Mucosa of descending colon (tissue), 3 donors: Measurements from ENCODE around the gene CCR5AS.

Experiments used
- ATAC-seq: fragments of 200-7000 bp; cut with Tn5 transposase; one replicate; pipeline ENCODE4 v1.9.1; 2020; ENCODE audit warnings: mild to moderate bottlenecking, moderate library complexity
- DNase-seq, 3 donors: peaks; one replicate each; pipeline ENCODE4 v3.0.0-alpha.2; 2020
- H3K36me3 ChIP-seq: fragments of 200-600 bp; one replicate; pipeline ENCODE4 v1.8.0; 2021; ENCODE audit warnings: low read depth, mild to moderate bottlenecking
- H3K4me1 ChIP-seq: fragments of 200-600 bp; one replicate; pipeline ENCODE4 v1.8.0; 2021; ENCODE audit warnings: low read depth, mild to moderate bottlenecking
- H3K4me3 ChIP-seq: fragments of 200-600 bp; one replicate; pipeline ENCODE4 v1.8.0; 2021; ENCODE audit warnings: mild to moderate bottlenecking
- H3K9me3 ChIP-seq: fragments of 200-600 bp; one replicate; pipeline ENCODE4 v1.8.0; 2021; ENCODE audit warnings: mild to moderate bottlenecking
- intact Hi-C, 2 donors: fragments of 100-400 bp; cut with DNase I in 1 of 2; cut with micrococcal nuclease in 1 of 2; formaldehyde crosslinking; loops; one replicate each; pipeline versions ENCODE4 v1.11.0 to v1.11.1; 2022; cut with DNase I, micrococcal nuclease
- TF ChIP-seq, protein P1 (sequence below): fragments of 200-600 bp; IDR thresholded peaks from one replicate; pipeline ENCODE4 v1.8.0; 2022; ENCODE audit warnings: antibody characterized with exemption, mild to moderate bottlenecking
- donor health status: DM: no; HTN: no; CAD: no; lungs with moderate emphysema.
- donor health status: DM: no; HTN: no; CAD: no.
- donor health status: DM: no; HTN: yes; CAD: no.

The CCR5AS gene

DNA sequence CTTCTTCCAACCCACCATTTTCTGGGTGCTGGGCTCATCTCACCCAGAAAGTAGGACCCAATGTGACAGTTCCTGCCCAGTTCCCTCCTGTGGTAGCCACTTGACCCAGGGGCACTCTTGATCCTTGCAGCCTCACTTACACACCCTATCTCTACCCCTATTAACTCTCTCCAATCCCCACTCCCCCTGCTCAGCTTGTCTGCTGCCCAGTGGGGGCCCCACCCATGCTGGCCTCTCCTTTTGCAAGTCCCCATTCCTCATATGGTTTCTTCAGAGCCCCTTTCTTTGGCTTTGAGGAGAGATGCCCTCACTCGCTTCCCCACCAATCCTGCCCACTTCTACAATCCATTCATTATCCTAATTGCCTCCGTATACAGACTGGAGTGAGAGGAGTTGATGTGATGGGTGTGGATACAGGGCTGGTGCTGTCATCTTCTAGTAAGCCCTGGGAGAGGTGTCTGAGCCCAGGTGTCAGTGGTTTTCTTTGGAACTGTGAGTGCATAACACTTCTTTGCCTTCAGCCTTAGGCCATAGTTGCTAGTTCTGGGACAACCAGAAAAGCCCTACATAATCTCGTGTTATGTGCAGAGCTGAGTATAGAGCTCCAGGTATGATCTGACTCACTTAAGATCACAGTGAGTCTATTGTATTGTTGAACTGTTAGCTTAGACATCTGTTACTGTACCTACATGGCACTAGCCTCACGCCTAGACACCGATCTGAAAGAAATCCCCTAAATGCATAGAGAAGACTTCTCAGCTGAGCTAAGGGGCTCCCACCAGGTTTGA is 40.9 kb downstream of the CCR5AS start:
- Histone ChIP-seq H3K9me3 (no peaks in the 10 kb centered on the region), H3K36me3 (no peaks in the 10 kb centered on the region), H3K4me3 (no peak overlapping the region), H3K4me1 (no peaks in the 10 kb centered on the region)
- TF ChIP-seq, protein P1, sequence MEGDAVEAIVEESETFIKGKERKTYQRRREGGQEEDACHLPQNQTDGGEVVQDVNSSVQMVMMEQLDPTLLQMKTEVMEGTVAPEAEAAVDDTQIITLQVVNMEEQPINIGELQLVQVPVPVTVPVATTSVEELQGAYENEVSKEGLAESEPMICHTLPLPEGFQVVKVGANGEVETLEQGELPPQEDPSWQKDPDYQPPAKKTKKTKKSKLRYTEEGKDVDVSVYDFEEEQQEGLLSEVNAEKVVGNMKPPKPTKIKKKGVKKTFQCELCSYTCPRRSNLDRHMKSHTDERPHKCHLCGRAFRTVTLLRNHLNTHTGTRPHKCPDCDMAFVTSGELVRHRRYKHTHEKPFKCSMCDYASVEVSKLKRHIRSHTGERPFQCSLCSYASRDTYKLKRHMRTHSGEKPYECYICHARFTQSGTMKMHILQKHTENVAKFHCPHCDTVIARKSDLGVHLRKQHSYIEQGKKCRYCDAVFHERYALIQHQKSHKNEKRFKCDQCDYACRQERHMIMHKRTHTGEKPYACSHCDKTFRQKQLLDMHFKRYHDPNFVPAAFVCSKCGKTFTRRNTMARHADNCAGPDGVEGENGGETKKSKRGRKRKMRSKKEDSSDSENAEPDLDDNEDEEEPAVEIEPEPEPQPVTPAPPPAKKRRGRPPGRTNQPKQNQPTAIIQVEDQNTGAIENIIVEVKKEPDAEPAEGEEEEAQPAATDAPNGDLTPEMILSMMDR, result no peak
- intact Hi-C loops, result loop anchor here in 1 of 2 donors (10.0 kb wide), 1 partner anchor 91 kb away; no protein-coding TSS in a partner anchor
- DNase-seq (no peak), ATAC-seq (no peak)

DNA sequence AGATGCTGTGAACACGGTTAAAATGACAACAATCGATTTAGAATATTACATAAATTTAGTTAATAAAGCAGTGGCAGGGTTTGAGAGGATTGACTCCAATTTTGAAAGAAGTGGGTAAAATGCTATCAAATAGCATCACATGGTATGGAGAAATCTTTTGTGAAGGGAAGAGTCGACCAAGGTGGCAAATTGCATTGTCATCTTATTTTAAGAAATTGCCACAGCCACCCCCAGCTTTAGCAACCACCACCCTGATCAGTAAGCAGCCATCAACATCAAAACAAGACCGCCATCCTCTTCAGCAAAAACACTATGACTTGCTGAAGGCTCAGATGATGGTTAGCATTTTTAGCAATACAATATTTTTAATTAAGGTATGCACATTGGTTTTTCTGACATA is 41.8 kb downstream of the CCR5AS start:
- no peaks in the 10 kb centered on the region for H3K9me3 ChIP-seq
- H3K4me3 ChIP-seq, result no peak overlapping the region
- intact Hi-C loops, result loop anchor here in 1 of 2 donors (10.0 kb wide), 1 partner anchor 90 kb away; no protein-coding TSS in a partner anchor
- TF ChIP-seq, protein P1, result no peak
- DNase-seq (no peak), ATAC-seq (no peak)
- no peaks in the 10 kb centered on the region for H3K36me3 ChIP-seq
- H3K4me1 ChIP-seq, result no peaks in the 10 kb centered on the region

DNA sequence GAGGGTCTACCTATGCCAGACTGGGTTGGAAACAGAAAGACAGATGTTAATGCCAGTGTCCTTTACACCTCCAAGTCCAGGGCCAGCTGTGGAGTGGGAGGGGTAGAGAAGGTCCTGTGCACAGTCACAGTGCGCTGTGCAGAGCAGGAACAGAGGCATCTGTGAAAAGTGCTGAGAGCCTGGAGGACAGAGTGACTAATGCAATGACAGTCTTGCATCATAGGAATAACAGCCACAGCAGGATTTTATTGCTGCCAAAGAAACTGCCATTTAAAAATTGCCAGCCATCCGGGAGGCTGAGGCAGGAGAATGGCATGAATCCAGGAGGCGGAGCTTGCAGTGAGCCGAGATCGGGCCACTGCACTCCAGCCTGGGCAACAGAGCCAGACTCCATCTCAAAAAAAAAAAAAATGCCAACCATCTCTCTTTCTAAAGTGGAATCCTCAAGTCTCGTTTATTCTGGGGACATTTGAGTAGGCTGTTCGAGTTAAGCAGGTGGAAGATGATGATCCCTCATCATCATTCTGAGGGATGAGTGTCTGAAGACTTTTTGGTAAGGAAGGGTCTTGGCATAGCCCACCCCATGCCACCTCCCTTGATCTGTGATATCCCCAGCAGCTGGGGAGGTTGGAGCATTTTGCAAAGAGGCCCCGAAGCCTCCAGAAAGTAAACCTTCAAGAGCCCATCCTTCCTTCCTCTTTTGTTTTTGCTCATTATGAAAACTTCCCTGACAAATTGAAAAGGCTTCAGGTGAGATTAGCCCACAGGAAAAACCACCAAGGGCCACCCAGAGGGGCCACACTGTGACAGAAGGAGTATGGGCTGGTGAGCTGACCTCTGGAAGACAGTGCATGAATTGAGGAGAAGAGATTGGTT is 45.2 kb downstream of the CCR5AS start:
- intact Hi-C loops, result loop anchor here in 1 of 2 donors (10.0 kb wide), 1 partner anchor 87 kb away; no protein-coding TSS in a partner anchor
- Histone ChIP-seq H3K4me3 (no peak overlapping the region), H3K9me3 (no peaks in the 10 kb centered on the region), H3K36me3 (no peaks in the 10 kb centered on the region), H3K4me1 (no peaks in the 10 kb centered on the region)
- TF ChIP-seq, protein P1, result no peak
- ATAC-seq, result peak; percentile 87
- DNase-seq, result peak in 1 of 3 donors; percentile 56

DNA sequence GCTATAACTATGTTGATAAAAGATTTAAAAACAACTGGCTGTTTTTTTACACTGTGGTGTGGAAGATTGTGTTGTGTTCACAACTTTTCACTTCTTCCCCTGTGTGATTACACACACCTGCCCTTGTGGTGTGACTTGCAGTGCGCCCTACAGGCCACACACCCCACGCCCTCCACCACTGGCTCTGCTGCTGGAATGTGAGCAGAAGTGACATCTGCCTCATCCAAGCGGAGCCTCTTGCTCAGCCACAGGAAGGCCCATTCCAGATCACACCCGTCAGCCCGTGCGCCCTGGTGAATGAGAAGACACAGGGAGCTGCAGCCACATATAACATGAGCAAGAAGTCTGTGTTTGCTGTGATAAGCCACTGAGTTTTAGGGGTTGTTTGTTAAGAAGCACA is 46.0 kb downstream of the CCR5AS start:
- DNase-seq (peak in 1 of 3 donors; percentile 58), ATAC-seq (peak; percentile 33)
- Histone ChIP-seq H3K4me3 (no peak overlapping the region), H3K9me3 (no peaks in the 10 kb centered on the region), H3K36me3 (no peaks in the 10 kb centered on the region), H3K4me1 (no peaks in the 10 kb centered on the region)
- TF ChIP-seq, protein P1, result no peak
- intact Hi-C loops, result loop anchor here in 1 of 2 donors (10.0 kb wide), 1 partner anchor 86 kb away; no protein-coding TSS in a partner anchor

DNA sequence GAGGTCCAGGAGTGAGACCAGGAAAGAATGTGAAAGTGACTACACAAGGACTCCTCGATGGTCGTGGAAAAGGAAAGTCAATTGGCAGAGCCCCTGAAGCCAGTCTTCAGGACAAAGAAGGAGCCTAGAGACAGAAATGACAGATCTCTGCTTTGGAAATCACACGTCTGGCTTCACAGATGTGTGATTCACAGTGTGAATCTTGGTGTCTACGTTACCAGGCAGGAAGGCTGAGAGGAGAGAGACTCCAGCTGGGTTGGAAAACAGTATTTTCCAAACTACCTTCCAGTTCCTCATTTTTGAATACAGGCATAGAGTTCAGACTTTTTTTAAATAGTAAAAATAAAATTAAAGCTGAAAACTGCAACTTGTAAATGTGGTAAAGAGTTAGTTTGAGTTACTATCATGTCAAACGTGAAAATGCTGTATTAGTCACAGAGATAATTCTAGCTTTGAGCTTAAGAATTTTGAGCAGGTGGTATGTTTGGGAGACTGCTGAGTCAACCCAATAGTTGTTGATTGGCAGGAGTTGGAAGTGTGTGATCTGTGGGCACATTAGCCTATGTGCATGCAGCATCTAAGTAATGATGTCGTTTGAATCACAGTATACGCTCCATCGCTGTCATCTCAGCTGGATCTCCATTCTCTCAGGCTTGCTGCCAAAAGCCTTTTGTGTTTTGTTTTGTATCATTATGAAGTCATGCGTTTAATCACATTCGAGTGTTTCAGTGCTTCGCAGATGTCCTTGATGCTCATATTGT is 47.0 kb downstream of the CCR5AS start:
- no peak for DNase-seq
- no peaks in the 10 kb centered on the region for H3K4me1 ChIP-seq
- TF ChIP-seq, protein P1, result no peak
- intact Hi-C loops, result loop anchor here in 1 of 2 donors (10.0 kb wide), 1 partner anchor 85 kb away; no protein-coding TSS in a partner anchor
- H3K36me3 ChIP-seq, result no peaks in the 10 kb centered on the region
- no peak overlapping the region for H3K4me3 ChIP-seq
- no peak for ATAC-seq
- H3K9me3 ChIP-seq, result no peaks in the 10 kb centered on the region
